HepG2 (cell line): Measurements from ENCODE around the gene PRXL2B. TPM values are rescaled to one million over a fixed set of nuclear protein-coding genes. Genes with fewer than 3 reads are reported as not detected.
A peak's percentile ranks its signal among the peaks of the same experiment; 100 is the strongest.

Experiments
- ATAD3A ChIP-seq: sonication (generic); formaldehyde crosslinking; IDR thresholded peaks from 2 replicates; pipeline ENCODE4 v1.4.0; 2020; ENCODE audit warnings: missing genetic modification reagents
- ATF7 ChIP-seq, 2 experiments: fragments of 450-650 bp in 1 of 2; sonication (generic) in 1 of 2; formaldehyde crosslinking in 1 of 2; IDR thresholded peaks; 2 replicates each; pipeline versions ENCODE4 v1.4.0 to v1.6.1; 2016 to 2020; ENCODE audit warnings: antibody characterized with exemption in 1 of 2, mild to moderate bottlenecking in 1 of 2, missing genetic modification reagents in 1 of 2
- BHLHE40 ChIP-seq: IDR thresholded peaks from 2 replicates; pipeline ENCODE4 v1.6.1; 2011; ENCODE audit warnings: low read length, improper control_type of control experiment
- HIVEP1 ChIP-seq: sonication (generic); formaldehyde crosslinking; IDR thresholded peaks from 2 replicates; pipeline ENCODE4 v1.4.0; 2020; ENCODE audit warnings: mild to moderate bottlenecking, missing genetic modification reagents
- KDM3A ChIP-seq: IDR thresholded peaks from 2 replicates; pipeline ENCODE4 v1.6.1; 2018; ENCODE audit warnings: low read depth, missing compliant biosample characterization
- MAFG ChIP-seq: sonication (generic); formaldehyde crosslinking; IDR thresholded peaks from 2 replicates; pipeline ENCODE4 v1.5.1; 2020; ENCODE audit warnings: mild to moderate bottlenecking, missing genetic modification reagents
- MXD1 ChIP-seq: sonication (generic); formaldehyde crosslinking; IDR thresholded peaks from 2 replicates; pipeline ENCODE4 v1.4.0; 2020; ENCODE audit warnings: mild to moderate bottlenecking, missing genetic modification reagents
- NCOA2 ChIP-seq: sonication (generic); formaldehyde crosslinking; IDR thresholded peaks from 2 replicates; pipeline ENCODE4 v1.8.0; 2022; ENCODE audit warnings: inconsistent platforms
- SATB2 ChIP-seq: sonication (generic); formaldehyde crosslinking; IDR thresholded peaks from 2 replicates; pipeline ENCODE4 v1.5.0; 2020; ENCODE audit warnings: missing genetic modification reagents
- SCMH1 ChIP-seq: sonication (generic); formaldehyde crosslinking; IDR thresholded peaks from 2 replicates; pipeline ENCODE4 v1.9.0; 2021; ENCODE audit warnings: missing genetic modification reagents, mild to moderate bottlenecking, borderline replicate concordance
- TRIM24 ChIP-seq: sonication (generic); formaldehyde crosslinking; IDR thresholded peaks from 2 replicates; pipeline ENCODE4 v1.8.0; 2022; ENCODE audit warnings: mild to moderate bottlenecking, missing genetic modification reagents
- ZFY ChIP-seq: sonication (generic); formaldehyde crosslinking; IDR thresholded peaks from 2 replicates; pipeline ENCODE4 v1.4.0; 2020; ENCODE audit warnings: missing genetic modification reagents
- ZNF34 ChIP-seq: sonication (generic); formaldehyde crosslinking; IDR thresholded peaks from 2 replicates; pipeline ENCODE4 v1.4.0; 2020; ENCODE audit warnings: mild to moderate bottlenecking, missing genetic modification reagents, borderline replicate concordance
- ZNF460 ChIP-seq: sonication (generic); formaldehyde crosslinking; IDR thresholded peaks from 2 replicates; pipeline ENCODE4 v1.5.1; 2020; ENCODE audit warnings: missing genetic modification reagents, mild to moderate bottlenecking, borderline replicate concordance
- ZNF569 ChIP-seq: sonication (generic); formaldehyde crosslinking; IDR thresholded peaks from 2 replicates; pipeline ENCODE4 v1.5.0; 2020; ENCODE audit warnings: mild to moderate bottlenecking, missing genetic modification reagents, moderate library complexity, borderline replicate concordance
- polyA plus RNA-seq, 8 experiments: library from polyadenylated mRNA; depleted of rRNA in 3 of 8; stranded (reverse) in 7 of 8; unstranded in 1 of 8; fragments of >200 nt; fragmentation: Illumina TruSeq in 4 of 8; extraction: Trizol in 4 of 8; gene quantifications; 2 replicates each; pipeline versions ENCODE4 v1.2.1 to v1.2.3, GENCODE V29; 2011 to 2016; ENCODE audit warnings: low read depth in 4 of 8, missing spikeins in 1 of 8, mixed read lengths in 1 of 8; ENCODE audit not compliant: insufficient read depth in 1 of 8
- total RNA-seq, 5 experiments: library from RNA; depleted of rRNA; stranded (reverse); fragments of >200 nt; fragmentation: Illumina TruSeq; extraction: Trizol; gene quantifications; 2 replicates each; pipeline ENCODE4 v1.2.3, GENCODE V29; 2016; ENCODE audit warnings: low read depth in 1 of 5
- TF ChIP-seq, protein P1 (sequence below): sonication (generic); formaldehyde crosslinking; IDR thresholded peaks from 2 replicates; pipeline ENCODE4 v1.5.1; 2020; ENCODE audit warnings: mild to moderate bottlenecking, moderate library complexity, missing genetic modification reagents
- TF ChIP-seq, protein P2 (sequence below): sonication (generic); formaldehyde crosslinking; IDR thresholded peaks from 2 replicates; pipeline ENCODE4 v1.9.0; 2021; ENCODE audit warnings: missing genetic modification reagents, borderline replicate concordance
- TF ChIP-seq, protein P3 (sequence below): sonication (generic); formaldehyde crosslinking; IDR thresholded peaks from 2 replicates; pipeline ENCODE4 v1.4.0; 2020; ENCODE audit warnings: missing genetic modification reagents
- TF ChIP-seq, protein P4 (sequence below): sonication (generic); formaldehyde crosslinking; IDR thresholded peaks from 2 replicates; pipeline ENCODE4 v1.4.0; 2020; ENCODE audit warnings: missing genetic modification reagents, borderline replicate concordance

PRXL2B gene
- total and polyA plus RNA-seq, 2 of the 13 experiments (the other 11 are each of a cell fraction or from before 2014, with no cell fraction given), result 16.8 to 22.1 TPM

DNA sequence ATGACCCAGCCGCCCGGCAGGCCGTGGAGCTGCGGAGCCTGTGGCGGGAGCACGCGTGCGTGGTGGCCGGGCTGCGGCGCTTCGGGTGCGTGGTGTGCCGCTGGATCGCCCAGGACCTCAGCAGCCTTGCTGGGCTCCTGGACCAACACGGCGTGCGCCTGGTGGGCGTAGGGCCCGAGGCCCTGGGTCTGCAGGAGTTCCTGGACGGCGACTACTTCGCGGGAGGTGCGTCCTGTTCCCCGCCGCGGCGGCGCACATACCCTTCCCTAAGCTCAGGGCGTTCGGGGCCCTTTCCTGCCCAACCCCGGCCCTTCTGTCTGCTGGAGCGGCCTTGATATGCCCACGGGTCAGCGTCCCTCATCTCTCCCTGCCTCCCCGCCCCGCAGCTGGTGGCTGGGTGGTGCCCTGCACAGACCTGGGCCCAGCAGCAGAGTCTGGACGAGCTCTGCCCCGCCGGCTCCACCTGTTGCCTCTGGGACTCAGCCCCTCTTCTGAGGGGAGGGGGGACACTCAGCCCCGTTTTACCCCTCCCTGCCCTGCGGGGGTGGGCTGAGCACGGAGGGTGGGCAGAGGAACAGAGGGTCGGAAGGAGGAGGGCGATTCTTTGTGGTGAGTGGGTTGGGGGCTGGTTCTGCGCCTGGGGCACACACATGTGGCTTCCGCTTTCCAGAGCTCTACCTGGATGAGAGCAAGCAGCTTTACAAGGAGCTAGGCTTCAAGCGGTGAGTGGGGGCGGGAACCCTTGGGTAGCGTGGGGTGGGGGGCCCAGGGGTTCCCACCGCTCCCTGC, 688 bp downstream of the PRXL2B start (continued):
- TF ChIP-seq ZFY (CRISPR knock-in tag), result peak; percentile 51; the same call in 1 of the 2 replicates
- TF ChIP-seq, protein P1, sequence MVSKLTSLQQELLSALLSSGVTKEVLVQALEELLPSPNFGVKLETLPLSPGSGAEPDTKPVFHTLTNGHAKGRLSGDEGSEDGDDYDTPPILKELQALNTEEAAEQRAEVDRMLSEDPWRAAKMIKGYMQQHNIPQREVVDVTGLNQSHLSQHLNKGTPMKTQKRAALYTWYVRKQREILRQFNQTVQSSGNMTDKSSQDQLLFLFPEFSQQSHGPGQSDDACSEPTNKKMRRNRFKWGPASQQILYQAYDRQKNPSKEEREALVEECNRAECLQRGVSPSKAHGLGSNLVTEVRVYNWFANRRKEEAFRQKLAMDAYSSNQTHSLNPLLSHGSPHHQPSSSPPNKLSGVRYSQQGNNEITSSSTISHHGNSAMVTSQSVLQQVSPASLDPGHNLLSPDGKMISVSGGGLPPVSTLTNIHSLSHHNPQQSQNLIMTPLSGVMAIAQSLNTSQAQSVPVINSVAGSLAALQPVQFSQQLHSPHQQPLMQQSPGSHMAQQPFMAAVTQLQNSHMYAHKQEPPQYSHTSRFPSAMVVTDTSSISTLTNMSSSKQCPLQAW, result peak; percentile 20; the same call in 1 of the 2 replicates
- TF ChIP-seq HIVEP1, result 0 out of 2 replicates have a peak, but pooled peaks have one; percentile 24
- TF ChIP-seq TRIM24 (CRISPR knock-in tag), result no peak
- TF ChIP-seq SATB2, result no peak
- TF ChIP-seq, protein P2, sequence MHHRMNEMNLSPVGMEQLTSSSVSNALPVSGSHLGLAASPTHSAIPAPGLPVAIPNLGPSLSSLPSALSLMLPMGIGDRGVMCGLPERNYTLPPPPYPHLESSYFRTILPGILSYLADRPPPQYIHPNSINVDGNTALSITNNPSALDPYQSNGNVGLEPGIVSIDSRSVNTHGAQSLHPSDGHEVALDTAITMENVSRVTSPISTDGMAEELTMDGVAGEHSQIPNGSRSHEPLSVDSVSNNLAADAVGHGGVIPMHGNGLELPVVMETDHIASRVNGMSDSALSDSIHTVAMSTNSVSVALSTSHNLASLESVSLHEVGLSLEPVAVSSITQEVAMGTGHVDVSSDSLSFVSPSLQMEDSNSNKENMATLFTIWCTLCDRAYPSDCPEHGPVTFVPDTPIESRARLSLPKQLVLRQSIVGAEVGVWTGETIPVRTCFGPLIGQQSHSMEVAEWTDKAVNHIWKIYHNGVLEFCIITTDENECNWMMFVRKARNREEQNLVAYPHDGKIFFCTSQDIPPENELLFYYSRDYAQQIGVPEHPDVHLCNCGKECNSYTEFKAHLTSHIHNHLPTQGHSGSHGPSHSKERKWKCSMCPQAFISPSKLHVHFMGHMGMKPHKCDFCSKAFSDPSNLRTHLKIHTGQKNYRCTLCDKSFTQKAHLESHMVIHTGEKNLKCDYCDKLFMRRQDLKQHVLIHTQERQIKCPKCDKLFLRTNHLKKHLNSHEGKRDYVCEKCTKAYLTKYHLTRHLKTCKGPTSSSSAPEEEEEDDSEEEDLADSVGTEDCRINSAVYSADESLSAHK (CRISPR knock-in tag), result no peak
- TF ChIP-seq ZNF460 (CRISPR knock-in tag), result no peak
- no peak for TF ChIP-seq ZNF34
- TF ChIP-seq BHLHE40, result no peak
- TF ChIP-seq SCMH1 (CRISPR knock-in tag), result no peak
- no peak for TF ChIP-seq ZNF569 (CRISPR knock-in tag)
- TF ChIP-seq MAFG (CRISPR knock-in tag), result no peak
- TF ChIP-seq, protein P3, sequence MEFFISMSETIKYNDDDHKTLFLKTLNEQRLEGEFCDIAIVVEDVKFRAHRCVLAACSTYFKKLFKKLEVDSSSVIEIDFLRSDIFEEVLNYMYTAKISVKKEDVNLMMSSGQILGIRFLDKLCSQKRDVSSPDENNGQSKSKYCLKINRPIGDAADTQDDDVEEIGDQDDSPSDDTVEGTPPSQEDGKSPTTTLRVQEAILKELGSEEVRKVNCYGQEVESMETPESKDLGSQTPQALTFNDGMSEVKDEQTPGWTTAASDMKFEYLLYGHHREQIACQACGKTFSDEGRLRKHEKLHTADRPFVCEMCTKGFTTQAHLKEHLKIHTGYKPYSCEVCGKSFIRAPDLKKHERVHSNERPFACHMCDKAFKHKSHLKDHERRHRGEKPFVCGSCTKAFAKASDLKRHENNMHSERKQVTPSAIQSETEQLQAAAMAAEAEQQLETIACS (CRISPR knock-in tag), result no peak
- no peak for TF ChIP-seq NCOA2 (CRISPR knock-in tag)
- no peak for TF ChIP-seq KDM3A (CRISPR knock-in tag)
- TF ChIP-seq MXD1 (CRISPR knock-in tag), result 0 out of 2 replicates have a peak, but pooled peaks have one; percentile 57
- no peak for TF ChIP-seq ATF7 (IDR thresholded peaks at IDR 0.05)
- no peak for TF ChIP-seq ATF7 (CRISPR knock-in tag; IDR thresholded peaks at IDR 0.05)
- TF ChIP-seq ATAD3A (CRISPR knock-in tag), result no peak
- TF ChIP-seq, protein P4, sequence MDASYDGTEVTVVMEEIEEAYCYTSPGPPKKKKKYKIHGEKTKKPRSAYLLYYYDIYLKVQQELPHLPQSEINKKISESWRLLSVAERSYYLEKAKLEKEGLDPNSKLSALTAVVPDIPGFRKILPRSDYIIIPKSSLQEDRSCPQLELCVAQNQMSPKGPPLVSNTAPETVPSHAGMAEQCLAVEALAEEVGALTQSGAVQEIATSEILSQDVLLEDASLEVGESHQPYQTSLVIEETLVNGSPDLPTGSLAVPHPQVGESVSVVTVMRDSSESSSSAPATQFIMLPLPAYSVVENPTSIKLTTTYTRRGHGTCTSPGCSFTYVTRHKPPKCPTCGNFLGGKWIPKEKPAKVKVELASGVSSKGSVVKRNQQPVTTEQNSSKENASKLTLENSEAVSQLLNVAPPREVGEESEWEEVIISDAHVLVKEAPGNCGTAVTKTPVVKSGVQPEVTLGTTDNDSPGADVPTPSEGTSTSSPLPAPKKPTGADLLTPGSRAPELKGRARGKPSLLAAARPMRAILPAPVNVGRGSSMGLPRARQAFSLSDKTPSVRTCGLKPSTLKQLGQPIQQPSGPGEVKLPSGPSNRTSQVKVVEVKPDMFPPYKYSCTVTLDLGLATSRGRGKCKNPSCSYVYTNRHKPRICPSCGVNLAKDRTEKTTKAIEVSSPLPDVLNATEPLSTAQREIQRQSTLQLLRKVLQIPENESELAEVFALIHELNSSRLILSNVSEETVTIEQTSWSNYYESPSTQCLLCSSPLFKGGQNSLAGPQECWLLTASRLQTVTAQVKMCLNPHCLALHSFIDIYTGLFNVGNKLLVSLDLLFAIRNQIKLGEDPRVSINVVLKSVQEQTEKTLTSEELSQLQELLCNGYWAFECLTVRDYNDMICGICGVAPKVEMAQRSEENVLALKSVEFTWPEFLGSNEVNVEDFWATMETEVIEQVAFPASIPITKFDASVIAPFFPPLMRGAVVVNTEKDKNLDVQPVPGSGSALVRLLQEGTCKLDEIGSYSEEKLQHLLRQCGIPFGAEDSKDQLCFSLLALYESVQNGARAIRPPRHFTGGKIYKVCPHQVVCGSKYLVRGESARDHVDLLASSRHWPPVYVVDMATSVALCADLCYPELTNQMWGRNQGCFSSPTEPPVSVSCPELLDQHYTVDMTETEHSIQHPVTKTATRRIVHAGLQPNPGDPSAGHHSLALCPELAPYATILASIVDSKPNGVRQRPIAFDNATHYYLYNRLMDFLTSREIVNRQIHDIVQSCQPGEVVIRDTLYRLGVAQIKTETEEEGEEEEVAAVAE, result no peak
